Upper lobe of left lung (tissue), 4 donors: ENCODE measurements around the gene GRID1.

Experiments used
- EP300 ChIP-seq, 4 donors: sonication (generic); formaldehyde crosslinking; IDR thresholded peaks; one replicate each; pipeline ENCODE4 v1.5.1; 2017; ENCODE audit warnings: antibody characterized with exemption in 4 of 4, control low read depth in 2 of 4
- POLR2A ChIP-seq, 4 donors: fragments of 450-650 bp; IDR thresholded peaks; one replicate each; pipeline ENCODE4 v1.5.1; 2016 to 2017; ENCODE audit warnings: antibody characterized with exemption in 4 of 4, mild to moderate bottlenecking in 2 of 4
- POLR2AphosphoS5 ChIP-seq, 2 donors: sonication (generic); formaldehyde crosslinking; IDR thresholded peaks; one replicate each; pipeline ENCODE4 v1.5.1; 2017; ENCODE audit warnings: antibody characterized with exemption in 2 of 2
- TF ChIP-seq, protein P1 (sequence below), 6 experiments: fragments of 450-650 bp in 4 of 6; fragments of 200-600 bp in 2 of 6; sonication (generic) in 2 of 6; IDR thresholded peaks; one replicate each; pipeline ENCODE4 v1.5.1; 2016 to 2019; ENCODE audit warnings: antibody characterized with exemption in 6 of 6

DNA sequence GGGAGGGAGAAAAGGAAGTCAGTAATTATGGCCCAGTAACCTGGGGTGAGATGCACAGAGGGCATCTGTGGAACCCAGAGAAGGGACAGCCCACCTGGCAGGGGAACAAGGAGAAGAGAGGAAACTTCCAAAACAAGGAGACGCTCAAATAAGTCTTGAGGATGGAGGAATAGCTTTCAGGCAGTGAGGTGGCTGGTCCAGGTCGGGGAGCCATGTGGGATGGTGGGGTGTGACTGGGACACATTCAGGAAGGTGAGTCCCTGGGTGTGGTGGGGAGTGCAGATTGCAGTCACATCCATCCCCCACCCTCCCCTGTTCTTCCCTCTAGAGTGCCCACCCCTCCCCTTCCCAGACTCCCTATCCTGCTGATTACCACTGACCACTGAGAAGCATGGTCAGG is 175.4 kb downstream of the GRID1 start:
- TF ChIP-seq, protein P1, sequence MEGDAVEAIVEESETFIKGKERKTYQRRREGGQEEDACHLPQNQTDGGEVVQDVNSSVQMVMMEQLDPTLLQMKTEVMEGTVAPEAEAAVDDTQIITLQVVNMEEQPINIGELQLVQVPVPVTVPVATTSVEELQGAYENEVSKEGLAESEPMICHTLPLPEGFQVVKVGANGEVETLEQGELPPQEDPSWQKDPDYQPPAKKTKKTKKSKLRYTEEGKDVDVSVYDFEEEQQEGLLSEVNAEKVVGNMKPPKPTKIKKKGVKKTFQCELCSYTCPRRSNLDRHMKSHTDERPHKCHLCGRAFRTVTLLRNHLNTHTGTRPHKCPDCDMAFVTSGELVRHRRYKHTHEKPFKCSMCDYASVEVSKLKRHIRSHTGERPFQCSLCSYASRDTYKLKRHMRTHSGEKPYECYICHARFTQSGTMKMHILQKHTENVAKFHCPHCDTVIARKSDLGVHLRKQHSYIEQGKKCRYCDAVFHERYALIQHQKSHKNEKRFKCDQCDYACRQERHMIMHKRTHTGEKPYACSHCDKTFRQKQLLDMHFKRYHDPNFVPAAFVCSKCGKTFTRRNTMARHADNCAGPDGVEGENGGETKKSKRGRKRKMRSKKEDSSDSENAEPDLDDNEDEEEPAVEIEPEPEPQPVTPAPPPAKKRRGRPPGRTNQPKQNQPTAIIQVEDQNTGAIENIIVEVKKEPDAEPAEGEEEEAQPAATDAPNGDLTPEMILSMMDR (IDR thresholded peaks at IDR 0.05) = no peak
- TF ChIP-seq POLR2A (IDR thresholded peaks at IDR 0.05) = no peak
- TF ChIP-seq EP300 (IDR thresholded peaks at IDR 0.05) = no peak
- no peak for TF ChIP-seq POLR2AphosphoS5 (IDR thresholded peaks at IDR 0.05)
